ENCODE results near the gene FSTL4. TPM values are rescaled to one million over a fixed set of nuclear protein-coding genes. Genes with fewer than 3 reads are reported as not detected.

Gene FSTL4
- total and polyA plus RNA-seq, 4 donors = 0.42 TPM; not detected in 3

DNA sequence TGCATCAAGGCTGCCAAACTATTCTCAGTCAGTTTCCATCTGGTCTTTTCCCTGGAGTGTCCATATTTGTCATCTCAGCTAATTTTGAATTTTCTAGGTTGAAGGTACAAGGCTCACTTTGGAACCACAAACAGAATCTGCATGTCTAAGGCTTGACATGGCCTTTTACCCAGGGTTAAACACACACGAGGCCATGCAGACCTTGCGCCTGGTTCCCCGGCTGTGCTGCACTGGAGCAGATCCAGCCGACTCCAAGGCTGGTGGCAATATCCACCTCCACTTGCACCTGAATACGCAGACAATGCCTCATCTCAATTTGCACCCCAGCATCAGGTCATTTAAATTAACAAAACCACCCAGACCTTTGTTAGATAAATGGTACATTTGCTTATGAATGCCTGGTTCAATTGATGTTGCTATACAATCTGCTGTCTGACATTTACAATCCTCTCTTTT is 284.4 kb downstream of the FSTL4 start:
- intact Hi-C loops (cut with DNase I) = no loop called here
- Histone ChIP-seq H3K9me3 (ENCODE audit: control insufficient read depth, low read length) (no peaks in the 10 kb centered on the region), H3K36me3 (ENCODE audit: control insufficient read depth in 1 of 2, insufficient read depth in 2 of 2, low read length in 1 of 2) (no peaks in the 10 kb centered on the region), H3K27me3 (ENCODE audit: control insufficient read depth in 1 of 2, insufficient read depth in 2 of 2, low read length in 1 of 2) (peaks cover 0 to 1% of the 10 kb centered on the region in 2 donors), H3K27ac (ENCODE audit: low read depth in 1 of 2, low read length in 2 of 2) (no peak overlapping the region), H3K4me1 (ENCODE audit: control insufficient read depth in 1 of 2, insufficient read depth in 2 of 2, low read length in 2 of 2) (no peaks in the 10 kb centered on the region), H3K4me3 (ENCODE audit: low read length in 2 of 2) (no peak overlapping the region)
- ATAC-seq (ENCODE audit: low FRiP score) (no peak), DNase-seq (no peak)
- 78 to 86% methylated on average over 5 of the region's 5 CpGs for WGBS, 2 donors

- ATAC-seq (ENCODE audit: low FRiP score) (no peak), DNase-seq (peak in 1 of 2 donors; percentile 11)
- H3K27me3 ChIP-seq (ENCODE audit: control insufficient read depth in 1 of 2, insufficient read depth in 2 of 2, low read length in 1 of 2) = no peaks in the 10 kb centered on the region
- H3K36me3 ChIP-seq (ENCODE audit: control insufficient read depth in 1 of 2, insufficient read depth in 2 of 2, low read length in 1 of 2) = no peaks in the 10 kb centered on the region
- no peaks in the 10 kb centered on the region for H3K9me3 ChIP-seq (ENCODE audit: control insufficient read depth, low read length)
- H3K4me3 ChIP-seq (ENCODE audit: low read length in 2 of 2) = no peak overlapping the region
- intact Hi-C loops (cut with DNase I) = no loop called here
- no peaks in the 10 kb centered on the region for H3K4me1 ChIP-seq (ENCODE audit: control insufficient read depth in 1 of 2, insufficient read depth in 2 of 2, low read length in 2 of 2)
- no peak overlapping the region for H3K27ac ChIP-seq (ENCODE audit: low read depth in 1 of 2, low read length in 2 of 2)
- WGBS, 2 donors = 94% methylated on average over 5 of the region's 5 CpGs
These were observed 286.0 kb downstream of the FSTL4 start for GRCh38 chr5:133326361-133326760.

DNA sequence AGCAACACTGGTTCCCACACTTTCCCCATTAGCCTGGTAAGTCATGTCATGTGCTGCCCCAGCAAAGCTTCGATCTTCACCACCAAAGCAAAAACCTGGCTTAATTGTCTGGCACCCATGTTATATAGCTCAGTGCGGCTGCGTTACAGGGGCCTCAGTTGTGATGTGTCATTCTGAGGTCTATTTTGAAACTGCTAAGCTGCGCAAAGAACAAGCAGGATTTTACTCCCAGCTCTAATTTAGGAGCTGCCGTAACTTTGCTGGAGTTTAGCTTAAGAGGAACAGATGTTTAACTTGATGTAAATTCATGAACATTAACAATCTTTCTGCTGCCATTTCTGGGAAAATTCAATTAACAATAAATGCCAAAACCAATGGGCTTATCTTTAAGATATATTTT is 286.5 kb downstream of the FSTL4 start:
- H3K9me3 ChIP-seq (ENCODE audit: control insufficient read depth, low read length) = no peaks in the 10 kb centered on the region
- H3K4me1 ChIP-seq (ENCODE audit: control insufficient read depth in 1 of 2, insufficient read depth in 2 of 2, low read length in 2 of 2) = no peaks in the 10 kb centered on the region
- DNase-seq = peak in 1 of 2 donors; percentile 31
- WGBS, 2 donors = 84 to 85% methylated on average over 5 of the region's 5 CpGs
- H3K4me3 ChIP-seq (ENCODE audit: low read length in 2 of 2) = no peak overlapping the region
- H3K27me3 ChIP-seq (ENCODE audit: control insufficient read depth in 1 of 2, insufficient read depth in 2 of 2, low read length in 1 of 2) = no peaks in the 10 kb centered on the region
- intact Hi-C loops (cut with DNase I) = no loop called here
- H3K36me3 ChIP-seq (ENCODE audit: control insufficient read depth in 1 of 2, insufficient read depth in 2 of 2, low read length in 1 of 2) = no peaks in the 10 kb centered on the region
- no peak overlapping the region for H3K27ac ChIP-seq (ENCODE audit: low read depth in 1 of 2, low read length in 2 of 2)
- ATAC-seq (ENCODE audit: low FRiP score) = no peak

GRCh38 chr5:133324926-133325325 is 287.4 kb downstream of the FSTL4 start:
- 90 to 92% methylated on average over 4 of the region's 4 CpGs for WGBS, 2 donors

GRCh38 chr5:133323494-133324457 is 288.6 kb downstream of the FSTL4 start:
- no peaks in the 10 kb centered on the region for H3K9me3 ChIP-seq (ENCODE audit: control insufficient read depth, low read length)
- DNase-seq (peak in 1 of 2 donors; percentile 40), ATAC-seq (ENCODE audit: low FRiP score) (no peak)
- H3K4me3 ChIP-seq (ENCODE audit: low read length in 2 of 2) = no peak overlapping the region
- intact Hi-C loops (cut with DNase I) = no loop called here
- WGBS, 2 donors = 67 to 69% methylated on average over 12 to 13 of the region's 13 CpGs
- no peak overlapping the region for H3K27ac ChIP-seq (ENCODE audit: low read depth in 1 of 2, low read length in 2 of 2)
- no peaks in the 10 kb centered on the region for H3K4me1 ChIP-seq (ENCODE audit: control insufficient read depth in 1 of 2, insufficient read depth in 2 of 2, low read length in 2 of 2)
- H3K36me3 ChIP-seq (ENCODE audit: control insufficient read depth in 1 of 2, insufficient read depth in 2 of 2, low read length in 1 of 2) = no peaks in the 10 kb centered on the region
- no peaks in the 10 kb centered on the region for H3K27me3 ChIP-seq (ENCODE audit: control insufficient read depth in 1 of 2, insufficient read depth in 2 of 2, low read length in 1 of 2)

More at GRCh38 chr5:133324926-133325325, 287.4 kb downstream of the FSTL4 start:
- H3K27ac ChIP-seq (ENCODE audit: low read depth in 1 of 2, low read length in 2 of 2) = no peak overlapping the region
- no peaks in the 10 kb centered on the region for H3K9me3 ChIP-seq (ENCODE audit: control insufficient read depth, low read length)
- no peaks in the 10 kb centered on the region for H3K4me1 ChIP-seq (ENCODE audit: control insufficient read depth in 1 of 2, insufficient read depth in 2 of 2, low read length in 2 of 2)
- H3K4me3 ChIP-seq (ENCODE audit: low read length in 2 of 2) = no peak overlapping the region
- ATAC-seq (ENCODE audit: low FRiP score) (no peak), DNase-seq (peak in 1 of 2 donors; percentile 56)
- intact Hi-C loops (cut with DNase I) = no loop called here
- no peaks in the 10 kb centered on the region for H3K36me3 ChIP-seq (ENCODE audit: control insufficient read depth in 1 of 2, insufficient read depth in 2 of 2, low read length in 1 of 2)
- H3K27me3 ChIP-seq (ENCODE audit: control insufficient read depth in 1 of 2, insufficient read depth in 2 of 2, low read length in 1 of 2) = no peaks in the 10 kb centered on the region

- ATAC-seq (ENCODE audit: low FRiP score) (no peak), DNase-seq (peak in 1 of 2 donors; percentile 21)
- Histone ChIP-seq H3K9me3 (ENCODE audit: control insufficient read depth, low read length) (no peaks in the 10 kb centered on the region), H3K27me3 (ENCODE audit: control insufficient read depth in 1 of 2, insufficient read depth in 2 of 2, low read length in 1 of 2) (no peaks in the 10 kb centered on the region), H3K27ac (ENCODE audit: low read depth in 1 of 2, low read length in 2 of 2) (no peak overlapping the region), H3K4me1 (ENCODE audit: control insufficient read depth in 1 of 2, insufficient read depth in 2 of 2, low read length in 2 of 2) (no peaks in the 10 kb centered on the region), H3K4me3 (ENCODE audit: low read length in 2 of 2) (no peak overlapping the region), H3K36me3 (ENCODE audit: control insufficient read depth in 1 of 2, insufficient read depth in 2 of 2, low read length in 1 of 2) (no peaks in the 10 kb centered on the region)
- intact Hi-C loops (cut with DNase I) = no loop called here
- WGBS, 2 donors = 79 to 82% methylated on average over 5 of the region's 5 CpGs
These were observed 289.6 kb downstream of the FSTL4 start for GRCh38 chr5:133322743-133323142.

DNA sequence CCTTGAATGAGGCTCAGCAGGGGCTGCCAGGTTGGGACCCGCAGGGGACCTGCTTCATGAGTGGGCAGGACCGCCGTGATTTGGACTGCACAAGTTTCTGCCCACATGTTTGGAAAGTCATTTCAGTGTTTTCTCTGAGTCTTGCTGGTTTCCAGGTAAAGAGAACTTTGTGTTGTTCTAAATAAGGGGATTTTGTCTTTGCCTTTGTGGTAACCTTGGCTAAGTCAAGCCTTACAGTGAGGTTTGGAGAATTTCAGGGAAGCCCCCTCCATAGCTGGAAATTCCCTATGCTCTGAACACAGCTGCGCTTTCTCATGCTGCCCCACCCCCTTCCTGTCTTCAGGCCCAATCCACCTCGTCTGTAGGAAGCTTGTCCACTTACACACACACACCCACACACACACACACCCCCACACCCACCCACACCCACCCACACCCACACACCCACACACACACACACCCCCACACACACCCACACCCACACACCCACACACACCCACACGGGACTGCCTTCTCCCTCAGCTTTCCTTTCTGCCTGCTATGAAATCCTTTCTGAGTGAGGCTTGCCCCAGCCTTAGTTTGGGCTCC is 290.4 kb downstream of the FSTL4 start:
- Histone ChIP-seq H3K27me3 (ENCODE audit: control insufficient read depth in 1 of 2, insufficient read depth in 2 of 2, low read length in 1 of 2) (no peaks in the 10 kb centered on the region), H3K4me3 (ENCODE audit: low read length in 2 of 2) (no peak overlapping the region), H3K27ac (ENCODE audit: low read depth in 1 of 2, low read length in 2 of 2) (no peak overlapping the region), H3K4me1 (ENCODE audit: control insufficient read depth in 1 of 2, insufficient read depth in 2 of 2, low read length in 2 of 2) (no peaks in the 10 kb centered on the region), H3K9me3 (ENCODE audit: control insufficient read depth, low read length) (no peaks in the 10 kb centered on the region), H3K36me3 (ENCODE audit: control insufficient read depth in 1 of 2, insufficient read depth in 2 of 2, low read length in 1 of 2) (no peaks in the 10 kb centered on the region)
- WGBS, 2 donors = 66 to 70% methylated on average over 6 of the region's 6 CpGs
- ATAC-seq (ENCODE audit: low FRiP score) = no peak
- intact Hi-C loops (cut with DNase I) = no loop called here
- peak in 1 of 2 donors; percentile 17 for DNase-seq

- WGBS, 2 donors = 89 to 92% methylated on average over 13 of the region's 13 CpGs
- Histone ChIP-seq H3K4me1 (ENCODE audit: control insufficient read depth in 1 of 2, insufficient read depth in 2 of 2, low read length in 2 of 2) (no peaks in the 10 kb centered on the region), H3K27me3 (ENCODE audit: control insufficient read depth in 1 of 2, insufficient read depth in 2 of 2, low read length in 1 of 2) (no peaks in the 10 kb centered on the region), H3K27ac (ENCODE audit: low read depth in 1 of 2, low read length in 2 of 2) (no peak overlapping the region), H3K36me3 (ENCODE audit: control insufficient read depth in 1 of 2, insufficient read depth in 2 of 2, low read length in 1 of 2) (no peaks in the 10 kb centered on the region), H3K4me3 (ENCODE audit: low read length in 2 of 2) (no peak overlapping the region), H3K9me3 (ENCODE audit: control insufficient read depth, low read length) (no peaks in the 10 kb centered on the region)
- peak in 1 of 2 donors; percentile 60 for DNase-seq
- no peak for ATAC-seq (ENCODE audit: low FRiP score)
- intact Hi-C loops (cut with DNase I) = no loop called here
These were observed 291.0 kb downstream of the FSTL4 start for GRCh38 chr5:133321286-133321832.
